ENCODE results near the gene EGFL7. TPM values are rescaled to one million over a fixed set of nuclear protein-coding genes. Genes with fewer than 3 reads are reported as not detected.
A peak's percentile ranks its signal among the peaks of the same experiment; 100 is the strongest.

The EGFL7 gene
- total and polyA plus RNA-seq, 2 of the 13 experiments (the other 11 are each of a cell fraction or from before 2014, with no cell fraction given) = 0.20 to 5.1 TPM

DNA sequence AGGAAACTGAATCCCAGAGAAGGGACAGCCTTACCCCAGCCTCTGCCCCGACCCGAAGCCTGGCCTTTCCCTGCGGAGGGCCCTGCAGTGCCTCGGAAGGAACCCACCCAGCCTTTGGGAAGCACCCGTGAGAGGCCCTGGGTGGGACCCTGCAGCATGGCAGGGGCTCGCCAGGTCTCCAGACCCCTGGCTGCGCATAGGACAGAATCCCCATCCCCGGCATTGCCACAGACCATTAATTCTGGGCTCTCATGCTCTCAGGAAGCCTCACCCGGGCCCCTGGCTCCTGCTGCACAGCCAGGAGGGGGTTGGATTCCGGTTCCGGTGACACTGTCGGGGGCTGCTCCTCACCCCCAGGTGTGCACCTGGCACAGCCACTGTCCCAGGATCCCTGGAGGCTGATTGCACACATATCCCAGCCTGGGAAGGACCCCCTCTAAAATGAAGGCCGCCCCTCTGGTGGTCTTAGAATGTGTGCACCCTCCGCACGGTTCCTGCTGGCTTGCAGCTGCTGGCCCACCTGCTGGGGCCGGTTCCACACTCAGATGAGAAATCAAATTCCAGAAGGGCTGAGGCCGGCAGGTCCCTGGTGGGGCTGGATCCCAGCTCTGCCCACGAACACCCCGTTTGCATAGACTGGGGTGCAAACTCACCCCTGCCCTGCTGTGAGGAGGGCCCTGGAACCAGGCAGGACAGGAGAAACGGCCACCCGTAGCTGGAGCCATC, 4.7 kb downstream of the EGFL7 start:
- H3K36me3 ChIP-seq (replicated peaks in 1 of 2; ENCODE audit: control insufficient read depth in 1 of 2, insufficient read depth in 2 of 2, low read length in 2 of 2) = no peaks in the 10 kb centered on the region
- intact Hi-C loops (cut with micrococcal nuclease; ENCODE audit: unreplicated experiment) (no loop called here), in situ Hi-C loops (cut with HindIII; ENCODE audit: extremely low pct_ligation_motif_present, low pct_unique_long_range_greater_than_20kb) (no loop called here)
- H3K4me1 ChIP-seq (ENCODE audit: insufficient read depth, low read length) = peaks cover 24% of the 10 kb centered on the region
- H2AFZ ChIP-seq (ENCODE audit: low read length) = no peak overlapping the region
- H3K27ac ChIP-seq (ENCODE audit: extremely low read length, insufficient read depth, low read length) = no peak overlapping the region
- H3K27me3 ChIP-seq (ENCODE audit: control insufficient read depth in 1 of 2, insufficient read depth in 2 of 2, low read length in 2 of 2) = peaks cover 26 to 74% of the 10 kb centered on the region in 2 experiments; a peak in 4 of 5 replicates
- POLR2A ChIA-PET = no interaction called here
- 38% methylated on average over 4 of the region's 21 CpGs for WGBS (ENCODE audit: low lambda C conversion rate)
- H3K4me2 ChIP-seq (ENCODE audit: low read depth, low read length) = no peak overlapping the region
- DNase-seq (ENCODE audit: low spot score) (no peak), FAIRE-seq (no peak), ATAC-seq (no peak)
- TF ChIP-seq NFIC (IDR thresholded peaks at IDR 0.05; ENCODE audit: low read length) (no peak), GABPA (IDR thresholded peaks at IDR 0.05; ENCODE audit: low read depth, low read length) (no peak), GABPA (CRISPR knock-in tag; IDR thresholded peaks at IDR 0.05; ENCODE audit: low read depth) (peak; percentile 44; the same call in 1 of the 2 replicates)
- H3K9me3 ChIP-seq (ENCODE audit: low read length) = no peaks in the 10 kb centered on the region
- H3K79me2 ChIP-seq (ENCODE audit: insufficient read depth, low read length) = no peaks in the 10 kb centered on the region
- no peak overlapping the region for H3K9ac ChIP-seq (ENCODE audit: insufficient read depth, low read depth, low read length)
- H3K4me3 ChIP-seq (replicated peaks in 1 of 3; ENCODE audit: insufficient read depth in 1 of 3, low read depth in 2 of 3, low read length in 3 of 3) = no peak overlapping the region
- CTCF ChIA-PET (ENCODE audit: low intra/inter-chr PET ratio, low total read pairs) = no interaction called here
- 0 out of 2 replicates have a peak, but pooled peaks cover 3% of the 10 kb centered on the region for H4K20me1 ChIP-seq (ENCODE audit: insufficient read depth, low read length)
- BruUV-seq (replicated peaks) = no TSS peak

DNA sequence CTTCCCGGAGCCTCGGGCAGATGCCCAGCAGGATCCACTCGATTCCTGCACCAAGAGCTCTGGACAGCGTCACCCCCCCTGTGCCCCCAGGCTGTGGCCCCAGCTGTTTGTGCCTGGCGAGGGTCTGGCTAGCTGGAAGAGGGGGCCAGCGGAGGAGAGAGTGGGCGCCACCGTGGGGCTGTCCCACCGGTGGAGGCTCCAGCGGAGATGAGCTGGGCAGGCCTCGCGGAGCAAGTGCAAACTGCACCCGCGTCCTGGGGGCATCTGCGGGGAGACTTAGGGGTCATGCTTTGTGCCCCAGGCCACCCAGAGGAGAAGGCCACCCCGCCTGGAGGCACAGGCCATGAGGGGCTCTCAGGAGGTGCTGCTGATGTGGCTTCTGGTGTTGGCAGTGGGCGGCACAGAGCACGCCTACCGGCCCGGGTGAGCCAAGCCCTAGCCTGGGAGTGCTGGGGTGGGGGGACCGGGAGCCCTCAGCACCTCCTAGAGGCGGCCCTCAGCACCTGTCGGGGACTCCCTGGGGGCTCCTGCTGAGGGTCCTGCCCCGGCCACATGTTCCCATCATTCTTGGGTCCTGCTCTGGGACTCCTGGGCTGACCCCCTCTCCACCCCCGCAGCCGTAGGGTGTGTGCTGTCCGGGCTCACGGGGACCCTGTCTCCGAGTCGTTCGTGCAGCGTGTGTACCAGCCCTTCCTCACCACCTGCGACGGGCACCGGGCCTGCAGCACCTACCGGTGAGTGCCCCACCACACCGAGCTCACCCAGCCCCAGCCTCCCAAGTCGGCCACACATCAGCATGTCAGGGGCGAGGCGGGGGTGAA, 5.4 kb downstream of the EGFL7 start:
- ATAC-seq (peak; percentile 28), DNase-seq (ENCODE audit: low spot score) (no peak), FAIRE-seq (no peak)
- TF ChIP-seq, protein P1, sequence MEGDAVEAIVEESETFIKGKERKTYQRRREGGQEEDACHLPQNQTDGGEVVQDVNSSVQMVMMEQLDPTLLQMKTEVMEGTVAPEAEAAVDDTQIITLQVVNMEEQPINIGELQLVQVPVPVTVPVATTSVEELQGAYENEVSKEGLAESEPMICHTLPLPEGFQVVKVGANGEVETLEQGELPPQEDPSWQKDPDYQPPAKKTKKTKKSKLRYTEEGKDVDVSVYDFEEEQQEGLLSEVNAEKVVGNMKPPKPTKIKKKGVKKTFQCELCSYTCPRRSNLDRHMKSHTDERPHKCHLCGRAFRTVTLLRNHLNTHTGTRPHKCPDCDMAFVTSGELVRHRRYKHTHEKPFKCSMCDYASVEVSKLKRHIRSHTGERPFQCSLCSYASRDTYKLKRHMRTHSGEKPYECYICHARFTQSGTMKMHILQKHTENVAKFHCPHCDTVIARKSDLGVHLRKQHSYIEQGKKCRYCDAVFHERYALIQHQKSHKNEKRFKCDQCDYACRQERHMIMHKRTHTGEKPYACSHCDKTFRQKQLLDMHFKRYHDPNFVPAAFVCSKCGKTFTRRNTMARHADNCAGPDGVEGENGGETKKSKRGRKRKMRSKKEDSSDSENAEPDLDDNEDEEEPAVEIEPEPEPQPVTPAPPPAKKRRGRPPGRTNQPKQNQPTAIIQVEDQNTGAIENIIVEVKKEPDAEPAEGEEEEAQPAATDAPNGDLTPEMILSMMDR (CRISPR knock-in tag; IDR thresholded peaks at IDR 0.05) = peak; percentile 7; the same call in 1 of the 2 replicates
- no peak for TF ChIP-seq ZNF816 (CRISPR knock-in tag; IDR thresholded peaks at IDR 0.05; ENCODE audit: borderline replicate concordance)
- TF ChIP-seq, protein P2, sequence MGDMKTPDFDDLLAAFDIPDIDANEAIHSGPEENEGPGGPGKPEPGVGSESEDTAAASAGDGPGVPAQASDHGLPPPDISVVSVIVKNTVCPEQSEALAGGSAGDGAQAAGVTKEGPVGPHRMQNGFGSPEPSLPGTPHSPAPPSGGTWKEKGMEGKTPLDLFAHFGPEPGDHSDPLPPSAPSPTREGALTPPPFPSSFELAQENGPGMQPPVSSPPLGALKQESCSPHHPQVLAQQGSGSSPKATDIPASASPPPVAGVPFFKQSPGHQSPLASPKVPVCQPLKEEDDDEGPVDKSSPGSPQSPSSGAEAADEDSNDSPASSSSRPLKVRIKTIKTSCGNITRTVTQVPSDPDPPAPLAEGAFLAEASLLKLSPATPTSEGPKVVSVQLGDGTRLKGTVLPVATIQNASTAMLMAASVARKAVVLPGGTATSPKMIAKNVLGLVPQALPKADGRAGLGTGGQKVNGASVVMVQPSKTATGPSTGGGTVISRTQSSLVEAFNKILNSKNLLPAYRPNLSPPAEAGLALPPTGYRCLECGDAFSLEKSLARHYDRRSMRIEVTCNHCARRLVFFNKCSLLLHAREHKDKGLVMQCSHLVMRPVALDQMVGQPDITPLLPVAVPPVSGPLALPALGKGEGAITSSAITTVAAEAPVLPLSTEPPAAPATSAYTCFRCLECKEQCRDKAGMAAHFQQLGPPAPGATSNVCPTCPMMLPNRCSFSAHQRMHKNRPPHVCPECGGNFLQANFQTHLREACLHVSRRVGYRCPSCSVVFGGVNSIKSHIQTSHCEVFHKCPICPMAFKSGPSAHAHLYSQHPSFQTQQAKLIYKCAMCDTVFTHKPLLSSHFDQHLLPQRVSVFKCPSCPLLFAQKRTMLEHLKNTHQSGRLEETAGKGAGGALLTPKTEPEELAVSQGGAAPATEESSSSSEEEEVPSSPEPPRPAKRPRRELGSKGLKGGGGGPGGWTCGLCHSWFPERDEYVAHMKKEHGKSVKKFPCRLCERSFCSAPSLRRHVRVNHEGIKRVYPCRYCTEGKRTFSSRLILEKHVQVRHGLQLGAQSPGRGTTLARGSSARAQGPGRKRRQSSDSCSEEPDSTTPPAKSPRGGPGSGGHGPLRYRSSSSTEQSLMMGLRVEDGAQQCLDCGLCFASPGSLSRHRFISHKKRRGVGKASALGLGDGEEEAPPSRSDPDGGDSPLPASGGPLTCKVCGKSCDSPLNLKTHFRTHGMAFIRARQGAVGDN (CRISPR knock-in tag; IDR thresholded peaks at IDR 0.05) = peak; percentile 9; the same call in 1 of the 2 replicates
- TF ChIP-seq GABPA (IDR thresholded peaks at IDR 0.05; ENCODE audit: low read depth, low read length) = no peak
- no peak for TF ChIP-seq GABPA (CRISPR knock-in tag; IDR thresholded peaks at IDR 0.05; ENCODE audit: low read depth)
- no peak overlapping the region for H3K4me3 ChIP-seq (replicated peaks in 1 of 3; ENCODE audit: insufficient read depth in 1 of 3, low read depth in 2 of 3, low read length in 3 of 3)
- H2AFZ ChIP-seq (ENCODE audit: low read length) = no peak overlapping the region
- intact Hi-C loops (cut with micrococcal nuclease; ENCODE audit: unreplicated experiment) = no loop called here
- H3K9me3 ChIP-seq (ENCODE audit: low read length) = no peaks in the 10 kb centered on the region
- 0 out of 2 replicates have a peak, but pooled peaks cover 3% of the 10 kb centered on the region for H4K20me1 ChIP-seq (ENCODE audit: insufficient read depth, low read length)
- no peaks in the 10 kb centered on the region for H3K36me3 ChIP-seq (replicated peaks in 1 of 2; ENCODE audit: control insufficient read depth in 1 of 2, insufficient read depth in 2 of 2, low read length in 2 of 2)
- H3K27ac ChIP-seq (ENCODE audit: extremely low read length, insufficient read depth, low read length) = no peak overlapping the region
- peaks cover 32% of the 10 kb centered on the region for H3K4me1 ChIP-seq (ENCODE audit: insufficient read depth, low read length)
- no CpG with 5 or more reads among the region's 40 CpGs for WGBS (ENCODE audit: low lambda C conversion rate)
- in situ Hi-C loops (cut with HindIII; ENCODE audit: extremely low pct_ligation_motif_present, low pct_unique_long_range_greater_than_20kb) = no loop called here
- no TSS peak for BruUV-seq (replicated peaks)
- POLR2A ChIA-PET = no interaction called here
- H3K79me2 ChIP-seq (ENCODE audit: insufficient read depth, low read length) = no peaks in the 10 kb centered on the region
- no peak overlapping the region for H3K9ac ChIP-seq (ENCODE audit: insufficient read depth, low read depth, low read length)
- CTCF ChIA-PET (ENCODE audit: low intra/inter-chr PET ratio, low total read pairs) = no interaction called here
- H3K4me2 ChIP-seq (ENCODE audit: low read depth, low read length) = no peak overlapping the region
- peaks cover 24 to 66% of the 10 kb centered on the region in 2 experiments; a peak in 4 of 5 replicates for H3K27me3 ChIP-seq (ENCODE audit: control insufficient read depth in 1 of 2, insufficient read depth in 2 of 2, low read length in 2 of 2)

All from HepG2 (cell line).